Spleen (tissue), 7 donors: Measurements from ENCODE around the gene BDH1.

ENCODE experiments used
- CTCF ChIP-seq, 11 experiments: fragments of 200-600 bp in 7 of 11; fragments of 450-650 bp in 4 of 11; sonication (generic) in 4 of 11; IDR thresholded peaks in 8 of 11; conservative IDR thresholded peaks in 3 of 11; 1 replicate in 7 of 11; 2 replicates in 4 of 11; pipeline versions ENCODE4 v1.4.0 to v1.8.0; 2016 to 2021; ENCODE audit warnings: antibody characterized with exemption in 11 of 11, inconsistent platforms in 4 of 11, mild to moderate bottlenecking in 1 of 11
- POLR2A ChIP-seq, 3 donors: fragments of 450-650 bp; IDR thresholded peaks; one replicate each; pipeline ENCODE4 v1.5.1; 2017; ENCODE audit warnings: antibody characterized with exemption in 3 of 3, mild to moderate bottlenecking in 1 of 3
- donor health status: DM: no; HTN: no; CAD: no; lungs with moderate emphysema.
- donor health status: DM: no; HTN: no; CAD: no.
- donor health status: DM: no; HTN: no; CAD: no.

GRCh38 chr3:197577366-197578074 is 21.8 kb upstream of the BDH1 start:
- TF ChIP-seq POLR2A (IDR thresholded peaks at IDR 0.05) (no peak), CTCF (IDR thresholded peaks at IDR 0.05 in 8 of 11, conservative IDR thresholded peaks at IDR 0.05 in 3 of 11) (no peak)
